Measurements from ENCODE around the gene ABCA2.
A peak's percentile ranks its signal among the peaks of the same experiment; 100 is the strongest.

Gene ABCA2

DNA sequence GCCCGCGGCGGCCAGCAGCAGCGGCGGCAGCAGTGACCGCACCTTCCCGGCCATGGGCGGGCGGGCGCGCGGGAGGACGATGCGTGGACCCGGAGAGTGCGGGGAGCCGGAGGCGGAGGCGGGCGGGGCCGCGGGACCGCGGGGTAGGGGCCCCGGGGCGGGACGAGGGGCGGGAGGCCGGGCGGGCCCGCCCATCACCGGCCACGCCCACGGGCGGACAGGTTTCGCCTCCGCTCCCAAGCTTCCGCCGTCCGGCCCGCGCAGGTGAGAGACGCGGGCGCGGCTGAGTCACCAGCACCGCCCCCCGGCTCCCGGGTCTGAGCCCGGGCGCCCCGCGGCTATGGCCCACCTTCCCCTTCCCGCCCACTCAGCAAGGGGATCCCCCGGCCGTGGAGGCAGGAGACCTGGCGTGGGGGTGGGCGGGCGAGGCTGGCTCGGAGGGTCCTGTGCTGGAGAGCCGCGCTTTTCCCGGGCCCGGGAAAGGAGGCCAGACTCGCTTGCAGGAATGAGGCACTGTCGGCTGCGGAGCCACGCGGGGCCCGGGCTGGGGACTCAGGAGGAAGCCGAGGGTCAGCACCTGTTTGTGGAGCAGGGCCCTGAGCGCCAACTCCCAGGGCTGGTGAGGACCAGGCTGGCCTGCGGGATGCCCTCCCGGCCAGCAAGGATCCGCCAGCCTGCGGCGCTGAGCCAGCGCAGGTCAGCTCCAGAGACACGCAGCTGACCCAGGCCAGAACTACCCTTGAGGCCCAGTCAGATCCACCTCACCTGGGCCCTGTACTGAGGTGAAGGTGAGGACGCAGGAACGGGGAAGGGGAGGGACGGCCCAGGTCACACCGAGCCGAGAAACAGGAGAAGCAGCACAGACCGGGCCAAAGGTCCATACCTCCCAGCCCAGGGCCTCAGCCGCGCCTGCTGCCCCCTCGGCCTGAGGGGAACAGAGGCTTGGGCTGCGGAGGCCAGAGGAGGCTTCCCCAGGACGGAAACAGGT, 26.2 kb upstream of the ABCA2 start, which contains the start of gene ENTPD2:
TSS of gene ENTPD2 (minus strand) at position 118 of the 988 bp plus-strand sequence. CDS start at position 54, 64 bp downstream.
- H3K27me3 ChIP-seq (ENCODE audit: control insufficient read depth in 2 of 2, insufficient read depth in 2 of 2, low read length in 2 of 2), result peaks cover 4 to 14% of the 10 kb centered on the region in 2 donors
- H3K4me3 ChIP-seq (ENCODE audit: low read length in 2 of 2), result peak within 1 kb of the TSS; percentile 59 to 61
- H3K36me3 ChIP-seq (ENCODE audit: control insufficient read depth in 2 of 2, insufficient read depth in 2 of 2, low read length in 2 of 2), result no peaks in the 10 kb centered on the region
- no peaks in the 10 kb centered on the region for H3K9me3 ChIP-seq (ENCODE audit: control insufficient read depth in 2 of 2, low read length in 2 of 2)
- H3K9ac ChIP-seq (ENCODE audit: low read depth in 1 of 2, low read length in 2 of 2), result peak within 1 kb of the TSS; percentile 65 to 69
- peak within 1 kb of the TSS; percentile 82 to 86 for H3K27ac ChIP-seq (ENCODE audit: low read depth in 2 of 2, low read length in 2 of 2)
- peaks cover 42 to 43% of the 10 kb centered on the region in 2 donors for H3K4me1 ChIP-seq (ENCODE audit: control insufficient read depth in 2 of 2, insufficient read depth in 2 of 2, low read length in 2 of 2)

DNA sequence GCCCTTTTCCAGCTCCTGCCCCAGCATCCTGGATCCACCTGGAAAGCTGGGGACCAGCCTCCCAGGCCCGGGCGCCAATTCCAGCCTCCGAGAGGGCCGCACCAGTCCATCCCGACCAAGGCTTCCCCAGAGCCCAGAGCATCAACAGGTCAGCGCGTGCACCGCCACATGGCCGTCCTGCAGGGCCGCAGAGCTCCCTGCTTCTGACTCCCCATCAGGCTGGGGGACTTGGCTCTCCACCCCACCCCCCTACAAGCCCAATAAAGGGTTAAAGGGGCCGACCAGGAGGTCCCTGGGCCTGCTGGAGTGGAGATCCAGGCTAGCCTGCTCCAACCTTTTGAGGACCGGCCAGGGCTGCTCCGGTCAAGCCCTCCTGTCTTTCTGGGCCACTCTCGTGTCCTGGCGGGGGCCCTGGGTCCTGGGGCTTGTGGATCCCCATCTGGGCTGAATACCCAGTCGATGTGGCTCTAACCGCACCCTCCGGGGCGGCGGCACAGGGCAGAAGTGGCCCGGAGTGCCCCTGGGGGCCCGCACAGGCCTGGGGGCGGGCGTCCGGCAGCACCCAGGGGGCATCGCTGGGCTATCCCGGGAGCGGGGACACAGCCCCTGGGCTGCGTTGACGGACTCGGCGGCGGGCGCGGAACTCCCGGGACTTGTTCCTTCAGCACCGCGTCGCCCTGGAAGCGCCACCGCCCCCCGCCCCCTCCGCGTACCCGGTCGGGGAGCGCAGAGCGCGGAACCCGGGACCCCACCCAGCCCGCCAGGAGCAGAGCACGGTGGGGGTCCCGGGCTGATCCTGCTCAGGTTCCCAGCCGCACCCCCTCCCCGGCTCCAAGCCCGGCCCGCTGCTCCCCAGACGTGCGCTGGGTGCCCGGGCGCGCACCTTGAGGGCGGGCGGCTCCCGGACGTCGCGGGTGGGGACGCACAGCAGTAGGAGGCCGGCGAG, 25.2 kb upstream of the ABCA2 start:
- no peaks in the 10 kb centered on the region for H3K9me3 ChIP-seq (ENCODE audit: control insufficient read depth in 2 of 2, low read length in 2 of 2)
- H3K9ac ChIP-seq (ENCODE audit: low read depth in 1 of 2, low read length in 2 of 2), result peak overlapping the region; percentile 24 to 53
- peak overlapping the region in 1 of 2 donors; percentile 86 for H3K27ac ChIP-seq (ENCODE audit: low read depth in 2 of 2, low read length in 2 of 2)
- H3K4me3 ChIP-seq (ENCODE audit: low read length in 2 of 2), result peak overlapping the region; percentile 13 to 44
- H3K4me1 ChIP-seq (ENCODE audit: control insufficient read depth in 2 of 2, insufficient read depth in 2 of 2, low read length in 2 of 2), result peaks cover 38 to 42% of the 10 kb centered on the region in 2 donors
- no peaks in the 10 kb centered on the region for H3K36me3 ChIP-seq (ENCODE audit: control insufficient read depth in 2 of 2, insufficient read depth in 2 of 2, low read length in 2 of 2)
- peaks cover 6 to 17% of the 10 kb centered on the region in 2 donors for H3K27me3 ChIP-seq (ENCODE audit: control insufficient read depth in 2 of 2, insufficient read depth in 2 of 2, low read length in 2 of 2)

- Histone ChIP-seq H3K36me3 (ENCODE audit: control insufficient read depth in 2 of 2, insufficient read depth in 2 of 2, low read length in 2 of 2) (no peaks in the 10 kb centered on the region), H3K9ac (ENCODE audit: low read depth in 1 of 2, low read length in 2 of 2) (no peak overlapping the region), H3K27ac (ENCODE audit: low read depth in 2 of 2, low read length in 2 of 2) (no peak overlapping the region), H3K27me3 (ENCODE audit: control insufficient read depth in 2 of 2, insufficient read depth in 2 of 2, low read length in 2 of 2) (peaks cover 9 to 26% of the 10 kb centered on the region in 2 donors), H3K4me1 (ENCODE audit: control insufficient read depth in 2 of 2, insufficient read depth in 2 of 2, low read length in 2 of 2) (peaks cover 29 to 33% of the 10 kb centered on the region in 2 donors), H3K4me3 (ENCODE audit: low read length in 2 of 2) (no peak overlapping the region), H3K9me3 (ENCODE audit: control insufficient read depth in 2 of 2, low read length in 2 of 2) (no peaks in the 10 kb centered on the region)
Measured at GRCh38 chr9:137052293-137052692, 24.3 kb upstream of the ABCA2 start.

DNA sequence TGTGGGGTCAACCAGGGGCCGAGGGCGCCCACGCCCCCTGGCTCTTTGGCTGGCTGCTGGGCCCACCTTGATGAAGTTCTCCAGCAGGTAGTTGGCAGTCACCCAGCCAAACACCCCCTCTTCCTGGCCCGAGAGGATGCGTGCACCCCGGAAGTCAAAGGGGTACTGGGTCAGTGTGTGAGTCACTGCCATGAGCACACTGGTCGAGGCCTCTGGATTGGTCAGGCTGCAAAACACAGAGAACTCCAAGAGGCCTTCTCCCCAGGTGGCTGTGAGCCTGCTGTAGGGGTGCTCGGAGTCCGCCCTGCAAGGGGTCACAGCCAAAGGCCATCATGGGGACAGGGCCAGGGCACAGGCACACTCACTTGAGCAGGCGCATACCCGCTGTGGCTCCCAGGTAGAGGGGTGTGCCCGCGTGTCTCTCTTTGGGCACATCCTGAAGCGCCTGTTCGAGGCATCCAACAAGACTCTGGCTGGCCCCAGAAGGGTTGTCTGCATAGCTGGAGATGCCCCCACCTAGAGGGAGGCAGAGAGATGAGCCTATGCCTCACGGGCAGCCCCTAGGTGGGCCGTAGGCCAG, 23.2 kb upstream of the ABCA2 start:
- H3K4me3 ChIP-seq (ENCODE audit: low read length in 2 of 2), result no peak overlapping the region
- H3K9me3 ChIP-seq (ENCODE audit: control insufficient read depth in 2 of 2, low read length in 2 of 2), result no peaks in the 10 kb centered on the region
- no peak overlapping the region for H3K9ac ChIP-seq (ENCODE audit: low read depth in 1 of 2, low read length in 2 of 2)
- H3K27me3 ChIP-seq (ENCODE audit: control insufficient read depth in 2 of 2, insufficient read depth in 2 of 2, low read length in 2 of 2), result peaks cover 11 to 28% of the 10 kb centered on the region in 2 donors
- no peak overlapping the region for H3K27ac ChIP-seq (ENCODE audit: low read depth in 2 of 2, low read length in 2 of 2)
- H3K36me3 ChIP-seq (ENCODE audit: control insufficient read depth in 2 of 2, insufficient read depth in 2 of 2, low read length in 2 of 2), result no peaks in the 10 kb centered on the region
- peaks cover 25 to 30% of the 10 kb centered on the region in 2 donors for H3K4me1 ChIP-seq (ENCODE audit: control insufficient read depth in 2 of 2, insufficient read depth in 2 of 2, low read length in 2 of 2)

GRCh38 chr9:137050570-137050969, 22.5 kb upstream of the ABCA2 start:
- no peak overlapping the region for H3K27ac ChIP-seq (ENCODE audit: low read depth in 2 of 2, low read length in 2 of 2)
- H3K9ac ChIP-seq (ENCODE audit: low read depth in 1 of 2, low read length in 2 of 2), result no peak overlapping the region
- H3K9me3 ChIP-seq (ENCODE audit: control insufficient read depth in 2 of 2, low read length in 2 of 2), result no peaks in the 10 kb centered on the region
- H3K36me3 ChIP-seq (ENCODE audit: control insufficient read depth in 2 of 2, insufficient read depth in 2 of 2, low read length in 2 of 2), result no peaks in the 10 kb centered on the region
- H3K4me1 ChIP-seq (ENCODE audit: control insufficient read depth in 2 of 2, insufficient read depth in 2 of 2, low read length in 2 of 2), result peaks cover 22 to 28% of the 10 kb centered on the region in 2 donors
- H3K4me3 ChIP-seq (ENCODE audit: low read length in 2 of 2), result no peak overlapping the region
- peaks cover 11 to 28% of the 10 kb centered on the region in 2 donors for H3K27me3 ChIP-seq (ENCODE audit: control insufficient read depth in 2 of 2, insufficient read depth in 2 of 2, low read length in 2 of 2)

DNA sequence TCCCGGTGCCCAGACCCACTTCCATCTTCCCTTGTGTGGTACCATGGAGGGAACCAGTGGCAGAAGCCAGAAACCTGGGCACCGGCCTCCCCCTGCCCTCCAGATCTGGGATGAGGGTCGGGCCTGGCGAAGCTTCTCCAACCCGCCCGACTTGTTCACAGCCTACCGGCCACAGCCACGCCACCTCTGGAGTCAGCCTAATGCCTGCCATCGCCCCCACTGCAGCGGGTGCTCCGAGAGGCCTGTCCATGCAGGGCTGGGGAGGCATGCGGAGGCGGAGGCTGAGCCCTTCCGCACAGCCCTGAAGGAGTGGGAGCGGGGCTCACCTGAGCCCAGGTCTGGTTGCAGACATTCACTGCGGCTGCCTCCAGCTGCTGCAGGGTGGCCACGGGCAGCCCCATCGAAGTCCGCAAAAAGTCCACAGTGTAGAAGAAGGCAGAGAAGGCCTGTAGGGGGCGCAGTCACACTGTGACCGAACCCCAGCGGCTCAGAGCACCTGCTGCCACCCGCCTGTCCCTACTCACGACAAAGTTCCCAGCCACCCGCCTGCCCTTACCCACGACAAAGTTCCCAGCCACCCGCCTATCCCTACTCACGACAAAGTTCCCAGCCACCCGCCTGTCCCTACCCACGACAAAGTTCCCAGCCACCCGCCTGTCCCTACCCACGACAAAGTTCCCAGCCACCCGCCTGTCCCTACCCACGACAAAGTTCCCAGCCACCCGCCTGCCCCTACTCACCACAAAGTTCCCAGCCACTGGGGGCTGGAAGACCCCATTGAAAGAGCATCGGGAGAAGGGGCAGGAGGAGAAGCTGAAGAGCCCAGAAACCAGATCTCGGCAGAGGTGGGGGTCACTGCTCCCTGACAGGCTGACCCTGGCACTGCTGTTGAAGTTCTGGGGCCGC, 21.8 kb upstream of the ABCA2 start:
- Histone ChIP-seq H3K9ac (ENCODE audit: low read depth in 1 of 2, low read length in 2 of 2) (no peak overlapping the region), H3K27me3 (ENCODE audit: control insufficient read depth in 2 of 2, insufficient read depth in 2 of 2, low read length in 2 of 2) (peaks cover 11 to 32% of the 10 kb centered on the region in 2 donors), H3K4me3 (ENCODE audit: low read length in 2 of 2) (no peak overlapping the region), H3K36me3 (ENCODE audit: control insufficient read depth in 2 of 2, insufficient read depth in 2 of 2, low read length in 2 of 2) (no peaks in the 10 kb centered on the region), H3K27ac (ENCODE audit: low read depth in 2 of 2, low read length in 2 of 2) (no peak overlapping the region), H3K9me3 (ENCODE audit: control insufficient read depth in 2 of 2, low read length in 2 of 2) (no peaks in the 10 kb centered on the region), H3K4me1 (ENCODE audit: control insufficient read depth in 2 of 2, insufficient read depth in 2 of 2, low read length in 2 of 2) (peaks cover 20 to 27% of the 10 kb centered on the region in 2 donors)

DNA sequence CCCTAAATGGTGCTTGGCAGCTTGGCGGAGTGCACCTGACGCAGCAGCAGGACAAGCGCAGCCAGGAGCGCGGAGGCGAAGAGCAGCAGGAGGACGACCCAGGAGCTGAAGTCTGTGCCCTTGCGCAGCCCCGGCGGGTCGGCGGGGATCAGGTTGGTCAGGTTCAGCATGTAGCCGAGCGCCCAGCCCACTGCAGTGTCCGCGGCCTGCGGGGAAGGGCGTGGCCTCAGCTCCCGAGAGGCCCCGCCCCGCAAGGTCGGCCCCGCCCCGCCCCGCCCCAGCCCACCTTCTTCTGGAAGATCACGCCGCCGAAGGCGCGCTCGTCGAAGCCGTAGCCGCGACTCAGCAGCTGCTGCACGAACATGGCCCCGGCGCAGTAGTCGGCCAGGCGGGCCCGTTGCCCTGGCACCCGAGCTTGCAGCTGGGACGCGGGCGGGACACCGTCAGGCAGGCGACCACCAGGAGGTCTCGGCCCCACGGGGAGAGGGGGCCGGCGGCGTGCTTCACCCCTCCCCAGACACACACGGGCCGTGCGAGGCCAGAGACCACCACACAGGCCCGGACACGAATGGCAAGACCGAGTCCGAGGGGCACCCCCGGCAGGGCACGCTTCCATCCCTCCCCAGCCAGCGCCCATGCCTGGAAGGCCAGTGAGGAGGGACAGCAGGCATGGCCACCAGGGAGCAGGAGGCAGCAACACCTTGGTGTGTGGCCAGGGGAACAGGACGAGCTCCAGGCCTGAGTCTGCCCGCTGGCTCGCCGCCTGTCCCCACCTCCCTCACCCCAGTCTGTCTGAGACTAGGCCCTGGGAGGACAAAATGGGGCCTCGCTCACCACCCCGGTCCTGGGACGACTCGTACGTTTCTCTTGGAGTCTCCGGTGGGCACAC, 20.9 kb upstream of the ABCA2 start:
- no peaks in the 10 kb centered on the region for H3K36me3 ChIP-seq (ENCODE audit: control insufficient read depth in 2 of 2, insufficient read depth in 2 of 2, low read length in 2 of 2)
- no peaks in the 10 kb centered on the region for H3K9me3 ChIP-seq (ENCODE audit: control insufficient read depth in 2 of 2, low read length in 2 of 2)
- peaks cover 23 to 29% of the 10 kb centered on the region in 2 donors for H3K4me1 ChIP-seq (ENCODE audit: control insufficient read depth in 2 of 2, insufficient read depth in 2 of 2, low read length in 2 of 2)
- H3K4me3 ChIP-seq (ENCODE audit: low read length in 2 of 2), result no peak overlapping the region
- no peak overlapping the region for H3K27ac ChIP-seq (ENCODE audit: low read depth in 2 of 2, low read length in 2 of 2)
- H3K9ac ChIP-seq (ENCODE audit: low read depth in 1 of 2, low read length in 2 of 2), result no peak overlapping the region
- H3K27me3 ChIP-seq (ENCODE audit: control insufficient read depth in 2 of 2, insufficient read depth in 2 of 2, low read length in 2 of 2), result peaks cover 11 to 36% of the 10 kb centered on the region in 2 donors

GRCh38 chr9:137046088-137046787, 18.2 kb upstream of the ABCA2 start, which contains the start of gene NPDC1:
NPDC1 (minus strand) TSS chr9:137046177; CDS start chr9:137045989, 188 bp downstream.
- no peaks in the 10 kb centered on the region for H3K36me3 ChIP-seq (ENCODE audit: control insufficient read depth in 2 of 2, insufficient read depth in 2 of 2, low read length in 2 of 2)
- H3K9ac ChIP-seq (ENCODE audit: low read depth in 1 of 2, low read length in 2 of 2), result peak within 1 kb of the TSS; percentile 24 to 39
- no peaks in the 10 kb centered on the region for H3K9me3 ChIP-seq (ENCODE audit: control insufficient read depth in 2 of 2, low read length in 2 of 2)
- H3K27ac ChIP-seq (ENCODE audit: low read depth in 2 of 2, low read length in 2 of 2), result peak within 1 kb of the TSS; percentile 70 to 76
- peaks cover 11 to 24% of the 10 kb centered on the region in 2 donors for H3K27me3 ChIP-seq (ENCODE audit: control insufficient read depth in 2 of 2, insufficient read depth in 2 of 2, low read length in 2 of 2)
- peak within 1 kb of the TSS; percentile 61 to 62 for H3K4me3 ChIP-seq (ENCODE audit: low read length in 2 of 2)
- H3K4me1 ChIP-seq (ENCODE audit: control insufficient read depth in 2 of 2, insufficient read depth in 2 of 2, low read length in 2 of 2), result peaks cover 20 to 25% of the 10 kb centered on the region in 2 donors

Measured in mucosa of rectum (tissue), 2 donors.